ENCODE data around the gene FUT3.

Gene FUT3

DNA sequence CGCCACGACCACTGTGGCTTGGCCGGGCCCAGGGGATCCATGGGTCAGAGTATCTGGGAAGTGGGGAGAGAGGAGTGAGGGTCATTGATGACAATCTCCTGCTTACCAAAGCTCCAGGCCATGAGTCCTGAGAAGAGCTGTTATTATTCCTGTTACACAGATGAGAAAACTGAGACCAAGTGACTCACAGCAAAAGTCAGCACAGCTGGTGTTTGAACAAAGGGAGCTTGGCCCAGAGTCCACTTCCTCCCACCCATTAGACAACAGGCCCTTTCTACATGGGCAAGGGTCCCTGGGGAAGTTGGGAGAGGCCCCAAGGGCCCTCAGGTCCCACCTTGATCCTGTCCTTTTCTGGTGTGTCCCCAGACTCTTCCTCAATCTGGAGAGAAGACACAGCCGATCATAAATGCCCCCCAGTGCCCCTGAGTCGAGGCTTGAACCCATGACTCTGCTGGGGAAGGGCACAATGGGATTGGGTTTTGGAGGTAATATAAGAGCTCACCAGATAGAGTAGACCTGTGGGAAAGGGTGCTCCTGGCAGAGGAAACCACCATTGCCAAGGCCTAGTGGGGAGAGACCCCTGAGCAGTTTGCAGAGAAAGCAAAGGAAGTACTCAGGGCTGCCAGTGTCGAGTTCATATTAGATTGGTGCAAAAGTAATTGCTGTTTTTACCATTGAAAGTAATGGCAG, 18.6 kb downstream of the FUT3 start:
- H3F3A ChIP-seq (ENCODE audit: insufficient read depth), result no peaks in the 10 kb centered on the region
- H3K9ac ChIP-seq (ENCODE audit: low read length), result no peak overlapping the region
- H3K27ac ChIP-seq (ENCODE audit: low read depth, low read length), result no peak overlapping the region
- H3K27me3 ChIP-seq (ENCODE audit: low read length), result no peaks in the 10 kb centered on the region
- H3K79me2 ChIP-seq (ENCODE audit: insufficient read depth, low read length), result no peaks in the 10 kb centered on the region
- TF ChIP-seq EZH2phosphoT487 (conservative IDR thresholded peaks at IDR 0.05; ENCODE audit: low read length), result no peak
- TF ChIP-seq CTCF (IDR thresholded peaks at IDR 0.05; ENCODE audit: insufficient read depth, low read length, poor library complexity, severe bottlenecking), result no peak
- no peak overlapping the region for H2AFZ ChIP-seq (ENCODE audit: low read depth, low read length, severe bottlenecking)
- H4K20me1 ChIP-seq (ENCODE audit: low read depth, low read length), result no peaks in the 10 kb centered on the region
- no peaks in the 10 kb centered on the region for H3K9me3 ChIP-seq (ENCODE audit: insufficient read depth, low read length)
- no peak overlapping the region for H3K4me2 ChIP-seq (ENCODE audit: low read depth, low read length, poor library complexity, severe bottlenecking)
- H3K9me2 ChIP-seq (replicated peaks; ENCODE audit: insufficient read depth, low read length), result no peaks in the 10 kb centered on the region
- no peaks in the 10 kb centered on the region for H3K36me3 ChIP-seq (ENCODE audit: low read length)
- H3K4me3 ChIP-seq (ENCODE audit: insufficient read depth, low read length, poor library complexity, severe bottlenecking), result no peak overlapping the region

- no peak overlapping the region for H3K27ac ChIP-seq (ENCODE audit: low read depth, low read length)
- H3K9me3 ChIP-seq (ENCODE audit: insufficient read depth, low read length), result no peaks in the 10 kb centered on the region
- H3F3A ChIP-seq (ENCODE audit: insufficient read depth), result no peaks in the 10 kb centered on the region
- no peak overlapping the region for H3K4me3 ChIP-seq (ENCODE audit: insufficient read depth, low read length, poor library complexity, severe bottlenecking)
- no peak overlapping the region for H2AFZ ChIP-seq (ENCODE audit: low read depth, low read length, severe bottlenecking)
- TF ChIP-seq CTCF (IDR thresholded peaks at IDR 0.05; ENCODE audit: insufficient read depth, low read length, poor library complexity, severe bottlenecking) (no peak), EZH2phosphoT487 (conservative IDR thresholded peaks at IDR 0.05; ENCODE audit: low read length) (no peak)
- no peaks in the 10 kb centered on the region for H4K20me1 ChIP-seq (ENCODE audit: low read depth, low read length)
- no peaks in the 10 kb centered on the region for H3K79me2 ChIP-seq (ENCODE audit: insufficient read depth, low read length)
- no peak overlapping the region for H3K9ac ChIP-seq (ENCODE audit: low read length)
- no peaks in the 10 kb centered on the region for H3K36me3 ChIP-seq (ENCODE audit: low read length)
- no peaks in the 10 kb centered on the region for H3K27me3 ChIP-seq (ENCODE audit: low read length)
- no peak overlapping the region for H3K4me2 ChIP-seq (ENCODE audit: low read depth, low read length, poor library complexity, severe bottlenecking)
- no peaks in the 10 kb centered on the region for H3K9me2 ChIP-seq (replicated peaks; ENCODE audit: insufficient read depth, low read length)
Observed at GRCh38 chr19:5832061-5832460, 19.2 kb downstream of the FUT3 start.

- H3K36me3 ChIP-seq (ENCODE audit: low read length), result no peaks in the 10 kb centered on the region
- no peak for TF ChIP-seq EZH2phosphoT487 (conservative IDR thresholded peaks at IDR 0.05; ENCODE audit: low read length)
- no peak for TF ChIP-seq CTCF (IDR thresholded peaks at IDR 0.05; ENCODE audit: insufficient read depth, low read length, poor library complexity, severe bottlenecking)
- no peaks in the 10 kb centered on the region for H3K27me3 ChIP-seq (ENCODE audit: low read length)
- no peak overlapping the region for H2AFZ ChIP-seq (ENCODE audit: low read depth, low read length, severe bottlenecking)
- H3K4me2 ChIP-seq (ENCODE audit: low read depth, low read length, poor library complexity, severe bottlenecking), result no peak overlapping the region
- H3K4me3 ChIP-seq (ENCODE audit: insufficient read depth, low read length, poor library complexity, severe bottlenecking), result no peak overlapping the region
- H3K9ac ChIP-seq (ENCODE audit: low read length), result no peak overlapping the region
- no peaks in the 10 kb centered on the region for H3K9me3 ChIP-seq (ENCODE audit: insufficient read depth, low read length)
- H3K9me2 ChIP-seq (replicated peaks; ENCODE audit: insufficient read depth, low read length), result no peaks in the 10 kb centered on the region
- no peaks in the 10 kb centered on the region for H3F3A ChIP-seq (ENCODE audit: insufficient read depth)
- H3K27ac ChIP-seq (ENCODE audit: low read depth, low read length), result no peak overlapping the region
- no peaks in the 10 kb centered on the region for H4K20me1 ChIP-seq (ENCODE audit: low read depth, low read length)
- no peaks in the 10 kb centered on the region for H3K79me2 ChIP-seq (ENCODE audit: insufficient read depth, low read length)
Observed at GRCh38 chr19:5831159-5831558, 20.1 kb downstream of the FUT3 start.

Data from SU-DHL-6 (cell line).